C4-2B (cell line): ENCODE data around the gene TRIM63.

ENCODE experiments used
- H3K27ac ChIP-seq: fragments of 450-650 bp; 2 replicates; pipeline ENCODE4 v1.5.1; 2017
- ZFX ChIP-seq: fragments of 450-650 bp; IDR thresholded peaks from 2 replicates; pipeline ENCODE4 v1.6.1; 2017
- TF ChIP-seq, protein P1 (sequence below): fragments of 450-650 bp; conservative IDR thresholded peaks from 2 replicates; pipeline ENCODE4 v1.5.1; 2017; ENCODE audit warnings: mild to moderate bottlenecking

The TRIM63 gene

DNA sequence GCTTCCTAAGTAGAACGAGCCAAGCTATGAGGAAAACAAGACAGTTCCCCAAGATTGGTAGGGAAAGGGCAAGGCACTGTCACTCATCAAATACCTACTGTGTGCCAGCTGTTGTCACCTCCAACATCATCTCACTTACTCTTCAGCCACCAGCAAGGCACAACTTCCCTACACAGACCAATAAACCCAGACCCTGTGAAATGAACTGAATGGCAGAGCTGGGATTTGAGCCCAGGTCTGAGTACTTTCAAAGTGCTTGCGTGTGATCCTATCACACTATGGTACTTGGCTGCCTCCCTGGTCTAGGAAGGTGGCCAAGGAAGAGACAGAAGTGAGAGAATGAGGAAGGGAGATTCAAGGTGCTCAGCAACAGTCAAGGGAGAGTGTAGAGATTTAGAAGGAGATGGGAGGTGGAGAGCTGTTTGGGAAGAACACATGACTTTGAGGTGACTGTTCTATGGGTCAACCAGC is 16.7 kb upstream of the TRIM63 start:
- TF ChIP-seq ZFX = no peak
- TF ChIP-seq, protein P1, sequence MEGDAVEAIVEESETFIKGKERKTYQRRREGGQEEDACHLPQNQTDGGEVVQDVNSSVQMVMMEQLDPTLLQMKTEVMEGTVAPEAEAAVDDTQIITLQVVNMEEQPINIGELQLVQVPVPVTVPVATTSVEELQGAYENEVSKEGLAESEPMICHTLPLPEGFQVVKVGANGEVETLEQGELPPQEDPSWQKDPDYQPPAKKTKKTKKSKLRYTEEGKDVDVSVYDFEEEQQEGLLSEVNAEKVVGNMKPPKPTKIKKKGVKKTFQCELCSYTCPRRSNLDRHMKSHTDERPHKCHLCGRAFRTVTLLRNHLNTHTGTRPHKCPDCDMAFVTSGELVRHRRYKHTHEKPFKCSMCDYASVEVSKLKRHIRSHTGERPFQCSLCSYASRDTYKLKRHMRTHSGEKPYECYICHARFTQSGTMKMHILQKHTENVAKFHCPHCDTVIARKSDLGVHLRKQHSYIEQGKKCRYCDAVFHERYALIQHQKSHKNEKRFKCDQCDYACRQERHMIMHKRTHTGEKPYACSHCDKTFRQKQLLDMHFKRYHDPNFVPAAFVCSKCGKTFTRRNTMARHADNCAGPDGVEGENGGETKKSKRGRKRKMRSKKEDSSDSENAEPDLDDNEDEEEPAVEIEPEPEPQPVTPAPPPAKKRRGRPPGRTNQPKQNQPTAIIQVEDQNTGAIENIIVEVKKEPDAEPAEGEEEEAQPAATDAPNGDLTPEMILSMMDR = no peak
- peak overlapping the region; percentile 44 for H3K27ac ChIP-seq

DNA sequence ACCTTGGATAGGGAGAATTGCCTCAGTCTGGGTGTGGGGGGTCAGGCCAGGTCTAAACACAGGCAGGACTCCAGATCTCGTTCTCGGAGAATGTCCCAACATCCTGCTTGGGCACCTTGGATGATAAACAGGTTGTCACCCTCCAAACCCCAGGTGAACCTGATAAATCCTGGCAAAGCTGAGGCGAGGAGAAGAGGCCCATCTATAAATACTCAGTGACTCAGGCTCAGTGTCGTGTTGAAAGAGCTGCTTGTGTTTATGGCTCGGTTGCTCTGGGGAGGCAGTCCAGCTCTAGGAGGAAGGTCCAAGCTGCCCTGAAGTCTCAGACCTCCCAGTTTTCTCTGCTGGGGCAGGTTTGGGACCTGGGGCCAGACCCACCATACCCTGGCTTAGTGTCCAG is 15.8 kb upstream of the TRIM63 start:
- TF ChIP-seq, protein P1 = no peak
- no peak overlapping the region for H3K27ac ChIP-seq

DNA sequence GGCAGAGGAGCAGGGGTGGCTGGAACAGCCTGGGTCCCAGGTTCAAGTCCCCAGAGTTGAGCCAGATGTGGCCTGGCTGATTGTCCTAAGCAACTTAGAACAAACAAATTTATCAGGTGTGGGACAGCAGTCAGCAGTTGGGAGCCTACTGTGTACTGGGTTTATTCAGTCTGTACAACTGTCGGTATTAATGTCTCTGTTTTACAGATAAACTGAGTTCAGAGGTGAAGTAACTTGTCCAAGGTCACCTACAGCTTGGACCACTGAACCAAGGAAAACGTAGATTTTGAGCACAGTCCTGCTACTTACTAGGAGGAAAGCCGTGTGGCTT is 14.6 kb upstream of the TRIM63 start:
- TF ChIP-seq, protein P1 = no peak
- TF ChIP-seq ZFX = no peak
- no peak overlapping the region for H3K27ac ChIP-seq

DNA sequence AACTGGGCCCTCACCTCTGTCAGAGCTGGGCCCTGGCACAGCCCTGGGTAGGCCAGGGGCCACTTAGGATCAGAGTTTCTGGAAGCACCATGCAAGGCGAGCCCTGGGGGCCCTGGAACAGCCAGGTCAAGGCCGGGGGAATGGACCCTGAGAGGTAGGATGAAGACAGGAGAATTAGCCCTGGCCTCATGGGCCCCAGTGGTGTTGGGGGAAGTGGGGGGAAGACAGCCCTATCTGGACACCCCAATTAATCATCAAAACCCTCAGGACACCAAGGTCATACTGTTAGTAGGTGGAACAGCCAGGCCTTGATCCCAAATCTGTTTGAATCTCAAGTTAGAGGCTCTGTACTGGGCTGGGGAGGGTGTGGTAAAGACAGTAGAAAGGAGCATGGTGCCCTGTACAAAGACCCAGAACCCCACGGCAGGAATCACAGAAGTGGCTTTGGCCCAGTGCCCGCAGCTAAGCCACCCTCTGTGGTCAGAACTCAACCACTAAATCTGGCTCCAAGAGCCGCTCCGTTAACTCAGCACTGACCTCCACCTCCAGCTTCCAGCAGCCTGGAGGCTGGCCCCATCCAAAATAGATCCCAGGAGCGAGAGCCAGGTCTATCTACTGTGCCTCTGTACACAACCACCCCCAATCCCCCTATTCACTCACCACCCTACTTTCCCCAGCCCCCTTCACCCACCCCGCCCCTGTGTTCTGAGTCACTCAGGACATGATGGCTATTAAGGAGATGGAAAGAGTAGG is 14.0 kb upstream of the TRIM63 start:
- H3K27ac ChIP-seq = peak overlapping the region; percentile 43; the same call in 1 of the 2 replicates
- TF ChIP-seq ZFX = no peak
- TF ChIP-seq, protein P1 = no peak

DNA sequence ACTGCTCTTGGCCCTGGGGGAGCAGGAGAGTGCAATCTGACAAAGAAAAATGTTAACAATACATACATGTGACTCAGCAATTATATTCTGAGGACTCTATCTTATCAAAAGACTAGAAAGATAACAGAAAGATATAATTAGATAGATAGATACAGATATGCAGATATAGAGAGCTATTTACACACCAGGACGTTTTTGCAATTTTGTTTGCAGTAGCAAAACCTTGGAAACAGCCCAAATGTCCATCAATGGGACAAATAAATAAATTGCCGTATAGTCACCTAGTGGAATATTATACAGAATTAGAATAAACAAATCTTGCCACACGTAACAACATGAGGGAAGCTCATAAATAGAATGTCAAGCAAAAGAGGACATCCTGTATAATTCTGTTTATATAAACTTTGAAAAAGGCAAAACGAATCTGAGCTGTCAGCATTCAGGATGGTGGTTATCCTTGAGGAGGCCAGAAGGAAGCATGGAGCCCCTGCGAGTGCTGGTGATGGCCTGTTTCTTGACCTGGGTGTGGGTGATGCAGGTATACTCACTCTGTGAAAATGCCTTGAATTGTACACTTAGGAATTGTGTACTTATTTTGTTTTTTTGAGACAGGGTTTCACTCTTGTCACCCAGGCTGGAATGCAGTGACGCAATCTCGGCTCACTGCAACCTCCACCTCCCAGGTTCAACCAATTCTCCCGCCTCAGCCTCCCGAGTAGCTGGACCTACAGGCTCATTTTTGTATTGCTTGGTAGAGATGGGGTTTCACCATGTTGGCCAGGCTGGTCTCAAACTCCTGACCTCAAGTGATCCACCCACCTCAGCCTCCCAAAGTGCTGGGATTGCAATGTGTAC is 12.8 kb upstream of the TRIM63 start:
- TF ChIP-seq, protein P1 = no peak
- TF ChIP-seq ZFX = no peak
- H3K27ac ChIP-seq = peak overlapping the region; percentile 71

DNA sequence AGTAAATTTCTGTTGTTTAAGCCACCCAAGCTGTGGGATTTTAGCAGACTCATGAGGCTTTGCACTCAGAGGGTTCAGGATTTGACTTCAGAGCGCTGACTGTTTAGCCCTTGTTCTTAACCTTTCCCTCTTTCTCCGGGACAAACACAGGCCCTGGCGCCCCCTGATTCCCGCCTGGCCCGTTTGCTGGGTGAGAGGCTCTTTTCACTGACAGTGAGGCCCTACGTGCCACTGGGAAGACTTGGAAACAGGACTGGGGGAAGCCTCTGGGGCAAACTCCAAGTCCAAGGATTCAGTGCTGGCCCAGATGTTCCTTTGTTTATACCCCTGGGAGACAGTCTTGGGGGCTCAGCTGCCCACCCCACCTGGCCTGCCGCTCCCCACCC is 11.7 kb upstream of the TRIM63 start:
- H3K27ac ChIP-seq = peak overlapping the region; percentile 64
- TF ChIP-seq ZFX = no peak

DNA sequence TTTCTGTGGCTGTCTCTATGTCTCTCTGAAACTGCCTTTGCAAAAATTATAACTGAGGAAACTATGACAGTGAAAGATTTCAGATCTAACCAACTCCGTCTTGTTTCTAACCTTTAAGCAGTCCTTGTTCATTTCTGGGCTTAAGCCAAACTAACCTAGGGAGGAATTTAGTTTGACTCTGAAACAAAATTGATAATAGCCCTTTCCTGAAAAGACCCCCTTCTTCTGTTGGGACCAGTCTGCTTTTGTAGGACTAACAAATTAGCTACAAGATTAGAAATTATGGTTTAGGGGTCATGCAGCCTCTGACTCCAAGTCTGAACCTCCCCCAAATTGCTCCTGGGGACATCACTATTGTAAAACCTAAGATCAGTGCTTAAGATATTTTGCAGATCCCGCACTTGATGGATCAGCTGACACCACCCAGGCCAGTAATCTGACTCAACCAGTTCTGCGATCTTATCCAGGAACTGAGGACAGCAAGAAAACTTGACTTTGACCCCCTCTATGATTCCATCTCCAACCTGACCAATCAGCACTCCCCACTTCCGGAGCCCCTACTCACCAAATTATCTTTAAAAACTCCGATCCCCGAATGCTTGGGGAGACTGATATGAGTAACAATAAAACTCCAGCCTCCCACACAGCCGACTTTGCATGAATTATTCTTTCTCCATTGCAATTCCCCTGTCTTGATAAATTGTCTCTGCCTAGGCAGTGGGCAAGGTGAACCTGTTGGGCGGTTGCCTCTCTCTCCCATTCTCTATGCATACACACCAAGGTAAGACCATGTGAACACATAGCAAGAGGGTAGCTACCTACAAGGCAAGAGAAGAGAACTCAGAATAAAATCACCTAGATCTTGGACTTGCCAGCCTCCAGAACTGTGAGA is 11.1 kb upstream of the TRIM63 start:
- peak overlapping the region; percentile 64 for H3K27ac ChIP-seq
- TF ChIP-seq ZFX = no peak
- TF ChIP-seq, protein P1 = no peak
